Activated effector memory CD4-positive, alpha-beta T cell treated with anti-CD3 and anti-CD28 coated beads, Interleukin-2, amount 50 U/mL, for 16 hours (primary cell): ENCODE results near the gene FNDC3B.
"Not testable (repeated sequence)": the region's sequence is repeated elsewhere in the genome, so short reads cannot be mapped to it uniquely, and the experiment has no call there.

Source experiments
- DNase-seq: peaks from one replicate; pipeline ENCODE4 v3.0.0-alpha.2; 2020

The FNDC3B gene

DNA sequence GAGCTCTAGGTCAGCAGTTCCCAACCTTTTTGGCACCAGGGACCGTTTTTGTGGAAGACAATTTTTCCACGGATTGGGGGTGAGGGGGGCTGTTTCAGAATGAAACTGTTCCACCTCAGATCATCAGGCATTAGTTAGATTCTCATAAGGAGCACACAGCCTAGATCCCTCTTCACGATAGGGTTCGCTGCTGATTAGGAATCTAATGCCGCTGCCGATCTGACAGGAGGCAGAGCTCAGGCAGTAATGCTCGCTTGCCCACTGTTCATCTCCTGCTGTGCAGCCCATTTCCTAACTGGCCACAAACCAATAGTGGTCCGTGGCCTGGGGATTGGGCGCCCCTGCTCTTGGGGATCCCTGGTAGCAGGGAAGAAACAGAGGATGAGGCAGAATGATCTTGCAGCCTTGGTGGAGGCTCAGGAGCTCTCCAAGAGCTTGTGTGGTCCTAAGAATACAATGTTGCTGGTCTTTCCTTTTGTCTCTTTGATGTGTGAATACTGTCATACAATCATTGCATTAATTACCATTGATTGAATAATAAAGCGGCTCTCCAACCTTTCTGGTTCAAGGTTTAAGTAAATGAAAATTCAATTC lies 183.2 kb downstream of the FNDC3B start:
- no peak for DNase-seq

DNA sequence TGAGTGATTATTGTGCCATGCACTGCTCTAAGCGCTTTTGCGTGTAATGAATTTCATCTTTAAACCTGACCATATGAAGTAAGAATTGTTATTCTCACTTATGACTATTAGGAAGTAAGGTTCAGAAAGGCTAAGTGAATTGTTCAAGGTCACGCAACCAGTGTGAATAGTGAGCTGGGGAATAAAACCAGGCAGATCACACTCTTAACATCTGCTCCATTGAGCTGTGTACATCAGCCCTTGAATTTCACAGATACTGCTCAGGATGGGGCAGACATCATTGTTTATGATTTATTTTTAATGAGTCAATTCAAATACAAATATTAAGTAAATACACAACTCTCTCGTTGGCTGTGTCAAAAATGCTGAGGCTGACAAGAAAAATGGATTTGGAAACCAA lies 184.5 kb downstream of the FNDC3B start:
- DNase-seq = no peak

DNA sequence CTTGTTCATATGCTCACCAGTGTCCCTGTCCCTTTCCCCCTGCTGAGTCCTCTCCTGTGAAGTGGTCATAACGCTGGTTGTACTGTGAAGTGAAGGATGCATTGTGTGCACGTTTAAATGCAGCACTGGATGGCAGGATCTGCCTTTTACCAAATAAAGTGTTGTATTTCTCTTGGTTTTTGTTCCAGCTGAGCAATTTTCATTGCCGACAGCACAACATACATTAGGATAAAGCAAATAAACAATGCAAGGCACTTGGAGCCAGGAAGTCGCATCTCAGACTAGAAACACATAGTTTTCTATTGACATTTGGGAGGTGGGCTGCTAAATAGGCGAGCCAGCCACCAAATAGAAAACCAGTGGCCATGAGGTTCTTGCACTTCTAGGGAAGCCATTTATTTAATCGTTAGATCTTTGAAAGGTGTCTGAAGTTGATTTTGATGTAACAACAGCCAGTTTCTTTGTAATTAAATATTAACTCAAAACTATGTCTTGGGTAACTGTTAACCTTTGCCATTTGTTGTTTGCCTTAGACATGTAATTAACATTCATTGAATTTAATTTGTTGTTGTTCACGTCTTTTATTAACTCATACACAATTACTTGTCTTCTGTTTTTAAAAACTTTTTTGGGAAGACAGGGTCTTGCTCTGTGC lies 185.3 kb downstream of the FNDC3B start:
- no peak for DNase-seq

DNA sequence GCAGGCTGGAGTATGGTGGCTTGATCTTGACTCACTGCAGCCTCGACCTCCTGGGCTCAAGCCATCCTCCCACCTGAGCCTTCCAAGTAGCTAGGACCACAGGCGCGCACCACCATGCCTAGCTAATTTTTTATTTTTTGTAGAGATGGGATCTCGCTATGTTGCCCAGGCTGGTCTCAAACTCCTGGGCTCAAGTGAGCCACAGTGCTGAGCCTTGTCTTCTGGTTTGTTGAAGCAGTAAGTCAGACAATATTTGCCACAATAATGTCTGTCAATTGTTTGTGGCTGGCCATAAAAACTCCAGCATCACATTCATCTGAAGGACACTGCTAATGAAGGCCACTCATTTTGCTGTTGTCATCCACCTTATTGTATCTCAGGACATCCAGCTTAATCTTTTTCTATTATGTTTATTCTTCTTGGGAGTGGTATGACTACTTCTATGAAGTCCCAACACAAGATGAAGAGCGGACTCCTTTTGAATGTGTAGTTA lies 185.9 kb downstream of the FNDC3B start:
- DNase-seq = no peak

DNA sequence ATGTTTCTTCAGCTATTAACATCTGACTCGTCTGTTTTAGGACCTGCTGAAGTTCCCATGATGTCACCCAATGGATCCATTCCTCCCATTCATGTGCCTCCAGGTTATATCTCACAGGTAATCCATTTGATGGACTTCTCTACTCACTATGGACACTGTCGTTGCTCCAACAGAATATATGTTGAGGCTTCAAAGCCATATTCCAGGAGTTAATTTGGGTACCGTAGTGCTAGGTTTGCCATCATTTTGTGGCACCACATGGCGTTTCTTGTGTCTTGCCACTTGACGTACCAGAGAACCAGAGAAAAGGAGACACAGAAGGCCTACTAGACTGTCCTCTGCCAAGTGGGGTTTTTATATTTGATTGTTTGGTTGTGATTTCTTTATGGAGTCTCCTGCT lies 187.5 kb downstream of the FNDC3B start:
- DNase-seq = no peak

DNA sequence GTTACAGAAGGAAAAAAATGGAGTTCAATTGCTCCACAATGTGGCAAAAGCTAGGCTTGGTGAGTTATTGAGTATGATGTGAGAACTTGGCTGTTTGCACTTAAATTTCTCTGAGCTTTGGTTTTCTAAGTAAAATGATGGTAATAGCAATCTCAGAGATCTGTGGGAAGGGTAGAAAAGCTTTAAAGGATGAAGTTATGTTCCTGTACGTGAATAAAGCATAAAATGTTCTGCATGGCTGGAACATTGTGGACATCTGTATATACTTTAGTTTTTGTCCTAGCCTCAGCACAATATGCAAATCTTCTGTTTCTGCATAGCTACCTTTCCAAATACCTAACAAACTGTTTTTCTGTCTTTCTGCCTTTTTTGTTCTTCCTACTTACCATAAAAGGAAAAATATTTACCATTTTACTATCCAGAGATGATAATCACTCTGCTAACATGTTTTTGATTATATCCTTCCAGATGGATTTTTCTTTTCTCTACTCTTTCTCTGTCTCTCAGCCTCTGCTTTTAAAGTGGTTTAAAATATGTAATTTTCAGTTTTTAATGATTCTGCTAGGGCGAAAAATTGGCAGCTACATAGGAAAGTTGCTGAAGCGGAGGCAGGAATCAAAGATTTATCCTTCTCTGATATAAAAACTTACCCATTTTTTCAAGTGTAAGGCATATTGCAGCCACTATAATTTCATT lies 188.1 kb downstream of the FNDC3B start:
- DNase-seq = no peak

DNA sequence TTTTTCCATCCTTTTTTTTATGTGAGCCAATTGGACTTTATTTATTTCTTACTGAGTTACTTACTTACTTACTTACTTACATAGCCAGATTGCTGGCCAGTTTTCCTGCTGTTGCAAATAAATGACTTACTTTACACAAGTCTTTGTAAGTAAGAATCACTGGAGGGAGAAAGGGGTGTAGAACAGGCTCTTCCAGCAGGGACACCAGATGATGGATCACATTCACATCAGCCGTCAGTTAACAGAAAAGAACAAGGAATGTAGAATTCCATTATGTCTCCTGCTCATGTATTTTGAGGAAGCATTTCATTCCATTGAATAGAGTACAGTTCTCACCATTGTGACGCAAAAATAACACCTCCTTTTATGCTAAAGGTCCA lies 188.6 kb downstream of the FNDC3B start:
- no peak for DNase-seq

DNA sequence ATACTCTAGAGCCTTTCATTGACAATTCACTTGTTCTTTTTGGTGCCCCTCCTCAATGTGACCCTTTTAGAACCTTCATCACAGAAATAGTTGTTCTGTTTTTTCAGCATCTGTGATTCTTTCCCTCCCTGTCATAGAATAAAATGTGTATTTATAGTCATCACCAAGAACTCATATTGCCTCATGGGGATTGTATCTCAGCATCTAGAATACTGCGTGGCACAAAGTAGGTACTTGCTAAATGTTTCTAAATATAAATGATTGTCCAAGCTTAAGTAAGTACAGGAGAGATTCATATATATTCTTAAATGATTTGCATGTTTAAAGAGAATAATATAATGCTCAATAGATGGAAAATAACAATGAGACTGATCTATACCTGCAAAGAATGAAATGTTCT lies 190.1 kb downstream of the FNDC3B start:
- DNase-seq = no peak

DNA sequence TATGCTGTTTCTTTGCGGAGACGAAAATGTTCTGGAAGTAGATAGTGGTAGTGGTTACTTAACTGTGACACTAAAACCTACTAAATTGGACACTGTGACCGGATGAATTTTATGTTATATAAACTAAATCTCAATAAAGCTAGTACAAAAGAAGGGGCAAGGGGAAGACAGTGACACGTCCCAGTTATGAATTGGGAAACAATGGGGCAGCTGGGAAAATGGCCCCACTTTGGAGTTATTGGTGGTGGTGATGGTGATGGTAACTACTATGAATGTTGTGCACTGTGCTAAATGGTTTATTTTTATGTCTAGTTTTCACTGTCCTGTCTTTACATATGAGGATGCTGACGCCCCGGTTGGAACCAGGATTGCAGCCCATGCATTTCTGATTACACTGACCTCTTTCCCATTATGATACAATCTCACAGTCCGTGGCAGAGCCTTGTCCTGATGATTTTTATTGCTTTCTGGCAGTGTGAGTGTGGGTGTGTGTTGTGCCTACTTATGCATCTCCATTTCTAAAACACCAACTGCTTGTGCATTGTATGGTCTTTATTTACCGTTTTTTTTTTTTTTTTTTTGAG lies 192.0 kb downstream of the FNDC3B start:
- DNase-seq = no peak

DNA sequence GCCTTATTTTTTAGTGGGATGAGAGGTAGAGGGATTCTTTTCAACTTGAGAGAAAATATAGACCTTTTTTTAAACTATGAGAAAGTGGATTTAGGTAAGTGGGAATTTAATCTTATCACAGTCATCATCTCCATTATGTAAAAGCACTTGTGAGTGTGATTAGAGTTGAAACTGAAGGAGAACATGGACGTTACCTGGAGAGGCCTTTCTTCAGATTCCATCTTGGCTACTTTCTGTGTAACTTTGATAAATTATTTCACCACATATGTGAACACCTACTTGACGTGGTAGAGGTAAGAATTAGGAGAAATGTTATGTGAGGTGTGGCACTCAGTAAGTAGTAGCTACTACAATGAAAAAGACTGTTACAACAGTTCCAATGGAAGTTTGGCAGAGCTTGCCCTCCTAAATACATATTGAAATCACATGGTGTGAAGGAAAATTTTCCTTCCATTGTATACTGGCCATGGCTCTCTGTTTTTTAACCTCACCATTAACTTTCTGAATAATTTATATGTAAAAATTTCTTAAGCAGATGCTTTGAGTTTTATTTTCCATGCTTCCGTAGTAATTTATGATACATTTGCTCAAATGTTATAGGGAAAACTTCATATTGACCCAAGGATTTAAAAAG lies 193.3 kb downstream of the FNDC3B start:
- DNase-seq = no peak

DNA sequence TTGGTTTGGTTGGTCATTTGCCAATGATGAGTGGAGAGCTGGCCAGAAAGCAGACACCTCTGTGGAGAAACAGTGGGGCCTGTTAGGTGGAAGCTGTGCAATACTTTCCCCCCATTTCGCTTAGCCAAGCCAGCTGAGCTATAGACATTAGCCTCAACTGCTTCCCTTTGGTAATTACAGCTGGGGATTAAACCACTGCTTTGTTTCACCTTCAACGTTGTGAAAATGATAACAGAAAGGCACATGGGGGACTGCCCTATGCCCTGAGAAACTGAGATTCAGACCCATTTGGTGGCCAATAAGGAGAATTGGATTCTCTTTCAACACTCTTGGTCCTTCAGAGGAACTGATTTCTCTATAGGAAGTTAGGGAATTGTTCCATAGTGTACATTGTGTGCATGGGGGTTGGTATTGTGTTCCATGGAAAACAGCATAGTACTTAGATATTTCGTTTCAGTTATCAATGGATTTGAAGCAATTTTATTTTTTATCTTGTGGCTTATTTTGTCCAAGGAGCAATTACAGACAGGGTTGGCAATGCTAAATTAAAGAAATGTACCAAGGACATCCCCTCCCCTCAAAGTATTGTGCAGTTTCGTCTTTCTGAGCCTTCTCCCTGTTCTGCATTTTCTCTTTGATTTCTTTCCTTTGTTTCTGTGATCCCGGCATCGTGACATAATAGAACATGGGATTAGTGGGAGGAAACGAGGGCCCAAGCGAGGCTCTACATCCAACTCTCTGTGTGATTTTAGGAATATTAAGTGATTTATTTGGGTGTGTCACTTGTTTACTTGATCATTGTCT lies 194.3 kb downstream of the FNDC3B start:
- DNase-seq = no peak

DNA sequence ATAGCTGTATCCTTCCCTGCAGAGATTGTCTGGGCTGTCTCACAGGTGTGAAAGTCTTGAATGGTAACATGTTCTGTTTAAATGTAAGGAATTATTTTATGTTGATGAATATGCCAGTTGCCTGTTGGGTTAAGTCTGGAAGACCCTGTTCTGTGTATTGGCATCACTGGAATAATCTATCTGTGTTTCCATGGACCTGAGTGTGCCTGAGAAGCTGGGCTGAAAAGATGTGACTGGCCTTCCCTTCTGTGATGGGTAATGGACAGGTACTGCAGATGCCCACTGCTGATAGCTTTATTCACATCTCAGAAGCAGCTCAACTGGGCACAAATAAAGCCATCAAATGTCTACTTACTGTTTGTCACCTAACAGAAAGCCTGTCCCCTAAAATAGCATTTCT lies 196.3 kb downstream of the FNDC3B start:
- DNase-seq = no peak

DNA sequence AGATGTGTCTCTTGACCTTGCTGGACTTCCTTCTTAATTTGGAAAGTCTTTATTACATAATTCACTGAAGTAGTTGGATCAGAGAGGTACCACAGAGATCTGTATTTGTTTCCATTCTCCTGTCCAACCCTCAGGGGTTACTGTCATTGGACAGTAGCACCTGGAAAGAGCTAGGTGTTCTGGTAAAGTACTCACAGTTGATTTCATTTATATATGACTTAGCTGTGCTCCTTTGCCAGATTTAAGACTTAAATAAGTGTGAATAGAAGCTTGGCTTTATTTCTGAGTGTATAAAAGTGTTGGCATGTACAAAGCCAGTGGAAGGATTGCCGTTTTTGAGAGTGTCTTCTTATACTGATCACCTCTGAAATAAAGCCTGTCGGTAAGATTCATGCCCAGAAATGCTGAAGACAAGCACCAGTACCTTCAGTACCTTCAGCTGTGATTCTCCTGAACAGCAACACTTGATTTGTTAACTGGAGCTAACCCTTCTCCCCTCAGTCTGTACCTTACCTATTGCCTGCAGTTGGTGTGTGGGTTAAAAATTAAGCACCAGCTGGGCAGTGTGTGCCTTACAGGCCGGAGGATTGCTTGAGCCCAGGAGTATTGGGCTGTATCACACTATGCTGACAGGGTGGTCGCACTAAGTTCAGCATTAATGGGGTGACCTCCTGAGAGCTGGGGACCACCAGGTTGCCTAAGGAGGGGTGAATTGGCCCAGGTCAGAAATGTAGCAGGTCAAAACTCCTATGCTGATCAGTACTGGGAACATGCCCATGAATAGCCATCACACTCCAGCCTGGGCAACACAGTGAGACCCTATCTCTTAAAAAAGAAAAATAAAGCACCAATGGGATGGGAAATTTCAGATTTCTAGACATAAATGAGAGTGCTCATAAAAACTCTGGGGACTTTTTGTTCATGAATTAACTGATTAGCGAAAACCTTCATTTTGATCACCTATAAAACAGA lies 197.7 kb downstream of the FNDC3B start:
- DNase-seq = no peak

DNA sequence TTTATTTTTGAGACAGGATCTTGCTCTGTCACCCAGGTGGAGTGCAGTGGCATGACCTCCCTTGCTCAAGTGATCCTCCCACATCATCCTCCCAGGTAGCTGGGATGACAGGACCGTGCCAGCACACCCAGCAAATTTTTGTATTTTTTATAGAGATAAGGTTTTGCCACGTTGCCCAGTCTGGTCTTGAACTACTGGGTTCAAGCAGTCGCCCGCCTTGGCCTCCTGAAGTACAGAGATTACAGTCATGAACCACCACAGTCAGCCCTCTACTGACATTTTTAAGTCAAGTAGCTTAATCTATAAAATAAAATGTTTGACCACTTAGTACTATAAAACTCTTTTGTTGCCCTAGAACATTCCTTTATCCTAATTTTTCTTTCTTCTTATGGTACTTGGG lies 198.8 kb downstream of the FNDC3B start:
- no peak for DNase-seq

DNA sequence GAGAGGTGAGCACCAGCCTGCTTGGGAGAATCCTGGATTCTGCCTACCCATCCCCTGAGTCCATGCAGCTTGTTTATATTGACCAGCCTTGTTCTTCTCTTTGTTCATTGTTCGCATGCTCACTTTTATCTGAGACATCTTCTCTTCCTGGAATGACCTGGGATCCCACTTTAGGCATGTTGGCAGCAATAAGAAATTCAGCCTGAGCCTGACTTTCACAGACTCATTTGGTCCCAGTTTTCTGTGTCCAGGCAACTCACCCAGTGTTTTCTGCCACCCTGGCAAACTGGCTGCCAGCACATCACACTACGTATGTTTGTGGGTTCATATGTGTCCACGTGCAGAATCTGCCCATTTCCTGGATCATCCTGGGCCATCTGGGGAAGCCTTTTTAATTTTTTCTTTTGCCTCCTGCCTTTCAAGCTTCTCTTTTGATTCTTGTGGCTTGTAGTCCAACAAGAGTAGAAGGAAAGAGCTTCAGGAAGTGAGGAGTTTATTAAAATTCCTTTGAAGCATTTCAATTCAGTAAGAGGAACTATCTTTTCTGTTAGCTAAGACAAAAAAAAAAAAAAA lies 199.9 kb downstream of the FNDC3B start:
- no peak for DNase-seq

DNA sequence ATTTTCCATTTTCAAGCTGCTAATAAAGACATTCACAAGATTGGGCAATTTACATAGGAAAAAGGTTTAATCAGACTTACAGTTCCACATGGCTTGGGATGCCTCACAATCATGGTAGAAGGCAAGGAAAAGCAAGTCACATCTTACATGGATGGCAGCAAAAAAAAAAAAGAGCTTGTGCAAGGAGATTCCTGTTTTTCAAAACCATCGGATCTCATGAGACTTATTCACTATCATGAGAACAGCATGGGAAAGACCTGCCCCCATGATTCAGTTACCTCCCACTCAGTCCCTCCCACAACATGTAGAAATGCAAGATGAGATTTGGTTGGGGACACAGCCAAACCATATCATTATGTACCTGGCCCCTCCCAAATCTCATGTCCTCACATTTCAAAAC lies 202.0 kb downstream of the FNDC3B start:
- no peak for DNase-seq

DNA sequence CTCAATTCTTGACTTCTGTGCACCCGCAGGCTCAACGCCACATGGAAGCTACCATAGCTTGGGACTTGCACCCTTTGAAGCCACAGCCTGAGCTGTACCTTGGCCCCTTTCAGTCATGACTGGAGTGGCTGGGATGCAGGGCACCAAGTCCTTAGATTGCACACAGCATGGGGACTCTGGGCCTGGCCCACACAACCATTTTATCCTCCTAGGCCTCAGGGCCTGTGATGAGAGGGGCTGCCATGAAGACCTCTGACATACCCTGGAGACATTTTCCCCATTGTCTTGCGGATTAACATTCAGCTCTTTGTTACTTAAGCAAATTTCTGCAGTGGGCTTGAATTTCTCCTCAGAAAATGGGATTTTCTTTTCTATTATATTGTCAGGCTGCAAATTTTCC lies 203.1 kb downstream of the FNDC3B start:
- not testable (repeated sequence) for DNase-seq

DNA sequence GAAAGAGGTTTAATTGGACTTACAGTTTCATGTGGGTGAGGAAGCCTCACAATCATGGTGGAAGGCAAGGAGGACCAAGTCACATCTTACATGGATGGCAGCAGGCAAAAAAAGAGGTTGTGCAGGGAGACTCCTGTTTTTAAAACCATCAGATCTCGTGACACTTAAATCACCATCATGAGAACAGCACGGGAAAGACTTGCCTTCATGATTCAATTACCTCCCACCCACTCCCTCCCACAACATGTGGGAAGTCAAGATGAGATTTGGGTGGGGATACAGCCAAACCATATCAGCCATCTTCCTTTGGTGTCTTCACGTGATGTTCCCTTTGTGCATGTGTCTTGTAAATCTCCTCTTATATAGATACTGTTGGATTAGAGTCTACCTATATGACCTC lies 204.0 kb downstream of the FNDC3B start:
- not testable (repeated sequence) for DNase-seq

DNA sequence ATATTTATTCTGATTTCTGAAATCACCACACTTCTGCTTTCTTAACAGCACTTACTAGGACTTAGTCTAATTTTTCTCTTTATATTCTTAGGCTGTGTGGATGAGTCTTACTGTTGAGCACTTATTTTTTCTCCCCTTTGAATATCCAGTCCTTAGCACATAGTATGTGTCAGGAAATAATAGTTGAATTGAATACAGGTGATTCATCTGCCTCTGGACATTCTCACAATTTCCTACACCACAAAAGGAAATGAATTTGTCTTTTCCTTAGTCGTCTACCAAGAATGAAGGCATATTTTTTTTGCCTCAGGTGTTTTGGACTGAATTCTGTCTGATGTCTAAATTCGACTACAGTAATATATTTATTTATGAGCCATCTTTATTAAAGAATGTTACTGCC lies 204.6 kb downstream of the FNDC3B start:
- no peak for DNase-seq

DNA sequence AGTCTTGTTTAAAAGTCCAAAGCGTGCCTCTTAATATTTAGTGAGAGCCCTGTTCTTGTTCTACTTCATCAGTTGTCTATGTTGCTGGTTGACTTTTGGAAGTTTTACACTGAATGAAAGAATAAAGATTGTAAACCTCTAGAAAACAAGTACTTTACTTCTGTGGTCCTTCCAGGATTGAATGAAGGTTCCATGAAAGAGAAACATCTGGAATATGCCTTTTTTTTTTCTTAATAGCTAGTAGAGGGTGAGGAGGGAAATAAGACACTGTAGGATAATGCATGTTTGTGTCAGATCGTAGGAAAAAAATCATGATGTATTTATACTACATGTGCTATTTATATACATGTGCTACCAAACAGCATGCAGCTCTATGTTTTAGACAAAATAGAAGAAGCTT lies 205.9 kb downstream of the FNDC3B start:
- no peak for DNase-seq
